HG03045 (cell line): Measurements from ENCODE around the gene POFUT2.
A peak's percentile ranks its signal among the peaks of the same experiment; 100 is the strongest.

Experiments used
- ATAC-seq: cut with Tn5 transposase; IDR thresholded peaks from one replicate; pipeline ENCODE4 v1.9.1; 2021; ENCODE audit warnings: mild to moderate bottlenecking, moderate library complexity; ENCODE audit not compliant: unreplicated experiment

POFUT2 gene

DNA sequence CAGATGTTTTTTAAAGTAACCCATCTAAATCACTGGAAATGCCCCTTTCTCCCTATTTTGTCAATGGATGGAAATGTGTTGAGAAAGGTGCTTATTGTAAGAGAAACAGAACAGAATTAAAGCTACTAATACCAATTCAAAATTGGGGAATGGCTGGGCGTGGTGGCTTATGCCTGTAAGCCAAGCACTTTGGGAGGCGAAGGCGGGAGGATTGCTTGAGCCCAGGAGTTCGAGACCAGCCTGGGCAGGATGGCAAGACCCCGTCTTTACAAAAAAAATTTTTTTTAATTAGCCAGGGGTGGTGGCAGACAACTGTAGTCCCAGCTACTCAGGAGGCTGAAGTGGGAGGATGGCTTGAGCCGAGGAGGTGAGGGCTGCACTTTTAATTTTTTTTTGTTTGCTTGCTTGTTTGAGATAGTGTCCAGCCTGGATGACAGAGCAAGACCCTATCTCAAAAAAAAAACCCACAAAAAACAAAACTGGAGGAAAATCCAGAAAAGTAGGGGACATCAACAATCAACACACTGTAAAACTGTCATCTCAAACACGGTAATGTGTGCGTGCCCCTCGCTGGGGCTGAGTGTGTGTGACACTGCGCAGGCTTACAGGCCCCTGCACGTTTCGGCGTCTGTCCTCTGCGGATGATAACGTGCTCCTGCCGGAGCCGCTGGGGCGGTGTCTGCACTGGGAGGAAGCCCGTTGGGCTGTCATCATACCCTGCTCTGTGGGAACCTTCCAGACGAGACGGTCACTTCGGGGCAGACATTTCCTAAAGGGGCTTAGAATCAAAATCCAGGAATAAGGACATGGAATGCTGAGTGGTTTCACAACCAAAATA is 11.6 kb upstream of the POFUT2 start:
- no peak for ATAC-seq

DNA sequence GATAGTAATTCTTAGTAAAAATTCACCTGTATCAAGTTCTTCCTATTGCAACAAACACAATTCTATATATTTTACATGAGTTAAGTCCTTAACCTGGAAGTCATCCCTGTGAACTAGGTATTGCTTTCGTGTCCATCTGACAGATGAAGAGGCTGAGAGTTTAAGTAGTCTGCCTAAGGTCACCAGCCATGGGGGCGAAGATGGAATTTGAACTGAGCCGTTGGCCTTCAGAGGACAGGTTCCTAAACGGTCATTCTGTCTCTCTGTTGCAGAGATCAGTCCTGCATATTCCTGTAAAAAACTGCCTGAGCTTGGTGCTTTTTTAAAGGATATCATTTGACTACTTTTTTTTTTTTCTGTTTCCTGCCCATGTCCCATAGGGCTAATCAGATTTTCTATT is 10.2 kb upstream of the POFUT2 start:
- ATAC-seq, result no peak

DNA sequence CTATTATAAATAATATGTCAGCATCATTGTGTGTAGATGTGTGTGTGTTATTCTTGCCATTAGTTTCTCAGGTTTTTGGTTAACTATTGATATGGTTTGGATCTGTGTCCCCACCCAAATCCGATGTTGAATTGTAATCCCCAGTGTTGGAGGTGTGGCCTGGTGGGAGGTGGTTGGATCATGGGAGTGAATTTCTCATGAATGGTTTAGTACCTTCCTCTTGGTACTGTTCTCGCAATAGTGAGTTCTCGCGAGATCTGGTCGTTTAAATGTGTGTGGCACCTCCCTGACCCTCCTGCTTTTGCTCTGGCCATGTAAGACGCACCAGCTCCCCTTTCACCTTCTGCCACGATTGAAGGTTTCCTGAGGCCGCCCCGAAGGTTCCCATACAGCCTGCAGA is 9.6 kb upstream of the POFUT2 start:
- no peak for ATAC-seq

DNA sequence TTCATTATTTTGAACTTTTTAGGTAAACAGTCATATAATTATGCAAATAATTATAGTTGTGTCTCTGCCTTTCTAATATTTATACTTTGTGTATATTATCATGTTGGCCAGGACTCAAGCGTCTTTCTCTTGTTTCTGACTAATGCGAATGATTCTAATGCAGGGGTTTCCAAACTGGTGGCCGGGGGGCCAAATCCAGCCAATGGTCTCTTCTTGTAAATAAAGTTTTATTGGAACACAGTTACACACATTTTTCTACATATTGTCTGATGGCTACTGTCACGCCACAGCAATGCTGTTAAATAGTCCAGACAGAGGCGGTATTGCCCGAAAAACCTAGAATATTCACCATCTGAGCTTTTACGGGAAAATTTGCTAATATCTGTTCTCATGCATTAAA is 8.9 kb upstream of the POFUT2 start:
- ATAC-seq, result no peak

DNA sequence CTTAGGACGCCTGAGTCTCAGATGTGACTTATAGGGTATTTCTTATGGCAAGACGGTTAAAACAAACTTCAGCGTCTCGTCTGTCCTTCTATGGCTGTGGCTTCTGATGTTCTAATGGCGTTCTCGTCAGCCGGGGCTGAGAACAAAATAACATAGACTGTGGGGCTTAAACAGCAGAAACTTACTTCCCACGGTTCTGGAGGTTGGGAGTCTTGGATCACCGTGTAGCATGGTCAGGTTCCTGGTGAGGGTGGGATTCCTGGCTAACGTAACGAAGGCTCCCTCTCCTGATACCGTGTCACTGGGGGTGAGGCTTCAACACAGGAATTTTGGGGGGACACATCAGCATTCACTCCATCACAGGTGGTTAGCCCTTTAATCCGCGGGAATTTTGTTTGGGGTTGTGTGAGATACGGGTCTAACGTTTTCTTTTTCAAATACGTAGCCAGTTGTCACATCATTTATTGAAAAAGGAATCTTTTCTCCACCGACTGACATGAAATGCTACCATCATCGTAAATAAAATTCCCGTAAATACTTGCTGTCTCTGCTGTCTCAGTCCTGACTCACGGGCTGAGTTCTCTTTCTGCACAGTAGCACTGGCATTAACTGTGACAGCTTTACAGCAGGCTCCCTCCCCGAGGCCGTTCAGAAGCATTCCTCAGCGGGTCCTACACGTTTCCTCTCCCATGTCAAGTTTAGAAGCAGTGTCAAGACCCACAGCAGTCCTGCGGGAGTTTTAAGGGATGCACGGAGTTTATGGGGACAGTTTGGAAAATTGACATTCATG is 8.1 kb upstream of the POFUT2 start:
- no peak for ATAC-seq

DNA sequence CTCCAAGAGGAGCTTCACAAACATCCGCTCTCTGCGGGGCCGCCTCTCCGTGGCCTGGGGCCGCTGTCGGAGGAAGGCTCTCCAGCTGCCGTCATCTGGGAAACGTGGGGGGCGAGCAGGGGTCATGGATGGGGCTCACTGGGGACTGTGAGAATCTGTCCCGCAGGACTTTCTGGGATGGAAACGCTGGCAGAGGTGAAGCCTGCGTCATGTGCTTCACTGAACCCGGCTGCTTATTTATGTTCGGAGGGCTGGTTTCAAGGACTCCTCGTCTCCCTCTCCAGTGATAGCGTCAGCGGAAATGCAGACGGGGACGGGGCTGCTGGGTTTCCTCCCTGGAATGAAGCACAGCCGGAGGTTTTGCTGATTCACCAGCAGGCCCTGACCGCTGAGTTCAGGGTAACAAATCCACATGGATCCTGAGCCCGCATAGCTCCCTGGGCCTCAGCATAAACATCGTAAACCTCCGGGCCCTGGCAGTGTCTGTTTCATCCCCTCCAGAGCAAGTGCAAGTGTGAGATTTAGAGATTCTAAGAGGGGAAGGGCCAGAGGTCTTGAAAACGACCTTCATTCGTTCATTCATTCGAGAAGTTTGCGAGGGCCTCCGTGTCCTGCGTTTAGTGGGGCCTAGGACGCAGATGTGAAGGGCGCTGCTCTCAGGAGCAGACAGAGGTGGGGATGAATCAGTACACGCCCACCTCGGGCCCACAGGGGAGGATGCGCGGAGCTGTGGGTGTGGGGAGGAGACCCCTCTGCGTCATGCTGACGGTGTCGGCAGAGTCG is 7.0 kb upstream of the POFUT2 start:
- ATAC-seq, result no peak

DNA sequence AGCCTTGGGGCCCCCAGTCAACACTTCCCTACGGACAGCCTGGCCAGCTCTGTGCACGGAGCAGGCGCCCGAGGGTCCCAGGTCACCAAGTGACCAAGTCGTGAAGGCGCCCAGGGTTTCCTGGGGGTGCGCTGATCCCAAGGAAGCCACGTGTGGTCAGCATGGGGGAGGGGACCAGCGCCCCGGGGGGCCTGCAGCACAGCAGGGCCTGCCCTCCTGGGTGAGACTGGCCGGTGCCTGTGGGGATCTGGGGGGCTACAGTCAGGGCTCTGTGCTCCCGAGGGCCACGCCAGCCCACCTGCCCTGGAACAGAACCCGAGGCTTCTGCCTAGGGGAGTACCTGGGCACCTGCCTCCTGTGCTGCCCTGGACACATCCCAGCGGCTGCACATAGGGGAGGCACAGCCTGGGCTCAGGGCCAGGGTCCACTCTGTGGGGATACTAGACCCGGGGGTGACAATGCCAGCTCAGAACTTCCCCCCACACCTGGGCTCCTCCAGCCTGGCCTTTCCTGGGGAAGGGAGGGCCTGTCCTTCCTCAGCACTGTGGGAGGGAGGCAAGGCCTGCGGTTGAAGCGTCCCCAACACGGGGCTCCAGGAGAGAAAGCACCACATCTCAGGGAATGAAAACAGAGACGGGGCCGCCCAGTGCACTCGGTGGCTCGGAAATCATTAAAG is 6.2 kb upstream of the POFUT2 start:
- no peak for ATAC-seq

DNA sequence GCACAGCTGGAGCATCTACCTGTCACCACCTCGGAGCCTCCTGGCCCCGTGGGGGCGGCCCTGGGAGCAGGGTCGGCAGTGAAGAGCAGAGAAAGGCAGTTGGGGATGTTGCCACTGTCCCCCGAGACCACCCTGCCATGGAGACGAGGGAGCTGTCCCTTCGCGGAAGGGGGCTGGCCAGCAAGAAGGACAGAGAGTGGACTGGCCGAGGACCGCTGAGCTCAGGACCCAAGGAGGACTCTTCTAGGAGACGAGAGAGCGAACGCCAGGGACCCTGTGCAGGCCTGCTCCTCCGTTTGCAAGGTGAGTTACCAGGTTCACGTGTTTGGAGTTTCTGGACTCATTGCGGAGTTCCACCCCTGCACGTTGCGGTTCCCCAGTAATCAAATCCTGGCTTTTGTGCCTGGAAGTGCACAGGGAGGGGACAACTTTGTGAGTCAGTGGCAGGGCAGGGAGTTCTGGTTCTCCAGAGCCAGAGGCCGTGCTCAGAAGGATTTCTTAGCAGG is 5.6 kb upstream of the POFUT2 start:
- no peak for ATAC-seq

DNA sequence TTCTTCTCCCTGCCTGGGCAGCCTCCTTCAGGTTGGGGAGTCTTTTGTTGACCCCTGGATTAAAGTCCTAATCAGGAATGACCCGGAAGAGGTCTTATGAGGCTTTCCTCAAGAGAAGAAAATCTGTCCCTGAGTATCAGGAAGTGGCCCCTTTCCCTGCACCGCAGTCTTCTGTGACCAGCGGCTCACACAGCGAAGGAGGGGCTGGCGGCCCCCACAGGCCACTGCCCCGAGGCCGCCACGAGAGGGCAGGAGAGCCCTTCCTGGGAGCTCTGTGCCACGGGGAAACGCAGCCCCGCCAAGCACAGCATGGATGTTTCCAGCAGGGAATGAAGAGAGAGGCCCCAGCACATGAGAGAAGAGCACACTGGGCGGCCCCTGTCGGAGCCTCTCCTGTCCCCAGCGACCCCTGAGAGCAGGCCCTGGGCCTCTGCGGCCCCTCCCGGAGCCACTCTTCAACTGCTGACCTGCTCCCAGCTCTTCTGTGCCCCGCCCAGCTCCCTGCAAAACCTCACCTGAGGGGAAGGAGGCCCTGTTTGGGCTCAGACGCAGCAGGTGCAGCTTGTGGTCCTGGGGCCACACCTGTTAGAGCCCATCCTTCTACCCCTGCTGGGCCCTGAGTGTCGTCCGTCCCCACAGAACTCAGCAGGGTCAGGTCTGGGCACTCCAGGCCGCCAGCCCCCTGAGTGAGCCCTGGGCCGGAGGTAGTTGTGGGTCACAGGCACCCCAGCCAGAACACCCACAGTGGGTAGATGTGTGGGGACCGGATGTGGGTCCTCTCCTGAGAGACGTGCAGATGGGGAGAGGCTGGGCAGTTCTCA is 4.9 kb upstream of the POFUT2 start:
- no peak for ATAC-seq

DNA sequence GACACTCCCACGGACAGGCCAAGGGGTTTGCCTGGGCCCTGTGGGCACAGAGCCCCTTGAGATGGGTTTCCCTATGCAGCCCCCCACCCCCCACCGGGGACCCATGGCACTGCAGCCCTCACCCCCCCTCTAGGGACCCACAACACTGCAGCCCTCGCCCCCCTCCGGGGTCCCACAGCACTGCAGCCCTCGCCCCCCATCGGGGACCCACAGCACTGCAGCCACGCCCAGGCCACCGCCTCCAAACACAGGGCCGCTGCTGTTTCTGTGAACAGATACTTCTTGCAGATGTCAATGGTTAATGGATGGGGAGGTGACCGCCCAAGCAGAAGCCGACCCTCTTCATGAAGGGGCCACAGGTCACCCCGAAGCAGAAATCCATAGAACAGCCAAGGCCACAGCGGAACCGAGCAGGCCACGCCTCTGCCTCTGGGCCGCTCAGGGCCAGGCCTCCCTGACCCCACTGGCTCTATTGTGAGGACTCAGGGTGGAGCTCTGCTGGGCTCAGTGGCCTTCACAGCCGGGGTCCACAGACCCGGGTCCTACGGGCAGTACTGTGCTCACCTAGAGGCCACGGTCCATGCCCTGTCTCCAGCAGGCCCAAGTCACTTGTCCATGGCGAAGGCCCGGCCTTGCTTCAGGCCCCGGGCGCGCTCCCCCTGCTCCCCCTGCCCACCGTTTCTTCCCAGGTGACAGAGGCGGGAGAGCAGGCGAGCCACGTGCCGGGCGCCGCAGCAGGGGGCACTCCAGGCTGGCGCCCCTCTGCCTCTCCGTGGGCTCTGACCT is 4.1 kb upstream of the POFUT2 start:
- no peak for ATAC-seq

DNA sequence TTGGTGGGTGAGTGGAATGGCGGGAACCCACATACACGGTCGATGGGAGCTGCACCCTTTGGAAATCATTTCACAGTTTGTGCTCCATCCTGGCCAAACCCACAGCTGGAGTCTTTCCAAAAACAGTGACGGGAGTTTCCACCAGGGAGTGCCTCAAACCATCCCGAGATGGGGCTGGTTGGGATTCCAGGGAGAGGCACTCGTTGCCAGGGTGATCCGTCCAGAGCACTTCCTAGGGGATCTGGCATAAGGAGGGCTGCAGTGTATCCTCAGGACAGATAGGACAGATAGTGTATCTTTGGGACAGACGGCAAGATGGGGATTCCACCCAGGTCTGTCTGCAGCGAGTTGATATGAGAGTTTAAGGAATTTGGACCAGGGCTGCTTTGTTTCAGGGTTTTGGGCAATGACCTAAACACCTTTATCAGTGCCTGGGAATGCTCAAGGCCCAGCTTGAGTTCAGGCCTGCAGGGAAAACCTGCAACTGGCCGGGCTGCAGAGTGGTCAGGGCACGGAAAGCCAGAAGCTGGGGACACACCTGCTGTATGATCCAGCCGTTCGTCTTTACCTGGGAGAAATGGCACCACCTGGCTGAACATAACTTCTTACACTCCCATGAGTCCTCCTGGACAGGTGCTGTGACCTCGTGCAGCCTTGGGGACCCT is 3.4 kb upstream of the POFUT2 start:
- no peak for ATAC-seq

DNA sequence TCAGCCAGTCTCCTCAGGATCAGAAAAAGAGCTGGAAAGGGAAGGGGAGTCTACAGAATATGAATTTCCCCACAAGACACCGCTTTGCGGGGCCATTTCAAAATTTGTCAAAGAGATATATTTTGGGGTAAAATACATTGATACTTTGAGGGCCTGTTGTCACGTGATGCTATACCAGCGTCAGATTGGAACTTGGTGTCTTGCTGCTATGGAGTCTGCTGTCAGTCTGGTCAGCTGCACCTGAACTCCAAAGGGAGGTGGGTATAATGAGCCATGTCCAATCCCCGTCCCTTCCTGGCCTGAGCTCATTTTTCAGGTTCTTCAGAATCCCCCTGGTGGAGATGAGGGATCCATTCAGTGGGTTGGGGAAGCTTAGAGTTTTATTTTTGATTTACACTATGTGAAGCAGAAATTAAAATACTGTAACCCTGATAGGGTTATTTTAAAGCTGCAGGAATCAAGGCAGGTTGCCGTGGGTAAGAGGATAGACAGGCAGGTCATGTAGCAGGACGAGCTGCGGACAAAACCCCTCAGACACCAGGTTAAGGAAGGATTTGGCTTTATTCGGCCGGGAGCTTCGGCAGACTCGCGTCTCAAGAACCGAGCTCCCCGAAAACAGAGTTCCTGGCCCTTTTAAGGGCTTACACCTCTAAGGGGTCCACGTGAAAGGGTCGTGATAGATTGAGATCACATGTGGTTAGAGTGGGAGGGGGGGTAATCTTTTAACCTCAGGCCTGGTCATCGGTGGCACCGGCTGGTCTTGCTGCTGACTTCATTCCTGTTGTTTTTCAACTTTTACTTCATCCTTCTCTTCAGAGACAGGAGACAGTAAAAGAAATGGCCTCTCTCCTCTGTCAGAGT is 2.2 kb upstream of the POFUT2 start:
- no peak for ATAC-seq

DNA sequence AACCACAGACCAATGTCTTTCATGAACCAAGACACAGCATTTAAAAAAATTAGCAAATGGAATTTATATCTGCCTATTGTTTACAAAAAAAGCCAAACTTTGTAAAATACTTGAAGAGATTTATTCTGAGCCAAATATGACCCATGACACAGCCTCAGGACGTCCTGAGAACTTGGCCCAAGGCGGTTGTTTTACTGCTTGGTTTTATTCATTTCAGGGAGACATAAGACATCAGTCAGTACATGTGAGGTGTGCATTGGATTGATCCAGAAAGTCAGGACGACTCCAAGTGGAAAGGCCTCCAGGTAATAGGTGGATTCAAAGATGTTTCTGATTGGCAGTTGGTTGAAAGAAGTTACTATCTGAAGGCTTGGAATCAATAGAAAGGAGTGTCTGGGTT is 1.4 kb upstream of the POFUT2 start:
- ATAC-seq, result no peak

DNA sequence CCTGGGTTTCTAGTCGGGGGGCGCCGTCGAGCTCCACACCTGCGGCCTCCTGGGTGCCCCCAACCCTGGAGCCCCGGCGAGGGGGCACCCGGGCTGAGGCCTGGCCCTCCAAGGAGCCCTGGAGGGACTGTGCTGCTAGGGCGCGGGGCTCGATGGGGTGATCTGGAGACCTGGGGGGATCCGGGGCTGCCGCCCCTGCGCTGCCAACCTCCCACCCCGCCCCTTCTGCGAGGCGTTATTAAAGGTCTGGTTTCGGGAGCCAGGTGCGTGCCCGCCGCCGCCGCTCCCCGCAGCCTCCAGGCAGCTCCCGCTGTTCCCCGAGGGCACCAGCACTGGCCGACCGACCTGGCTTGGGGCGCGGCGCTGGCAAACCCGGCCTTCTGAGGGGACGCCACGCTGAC is 746 bp upstream of the POFUT2 start:
- peak; percentile 1 for ATAC-seq

DNA sequence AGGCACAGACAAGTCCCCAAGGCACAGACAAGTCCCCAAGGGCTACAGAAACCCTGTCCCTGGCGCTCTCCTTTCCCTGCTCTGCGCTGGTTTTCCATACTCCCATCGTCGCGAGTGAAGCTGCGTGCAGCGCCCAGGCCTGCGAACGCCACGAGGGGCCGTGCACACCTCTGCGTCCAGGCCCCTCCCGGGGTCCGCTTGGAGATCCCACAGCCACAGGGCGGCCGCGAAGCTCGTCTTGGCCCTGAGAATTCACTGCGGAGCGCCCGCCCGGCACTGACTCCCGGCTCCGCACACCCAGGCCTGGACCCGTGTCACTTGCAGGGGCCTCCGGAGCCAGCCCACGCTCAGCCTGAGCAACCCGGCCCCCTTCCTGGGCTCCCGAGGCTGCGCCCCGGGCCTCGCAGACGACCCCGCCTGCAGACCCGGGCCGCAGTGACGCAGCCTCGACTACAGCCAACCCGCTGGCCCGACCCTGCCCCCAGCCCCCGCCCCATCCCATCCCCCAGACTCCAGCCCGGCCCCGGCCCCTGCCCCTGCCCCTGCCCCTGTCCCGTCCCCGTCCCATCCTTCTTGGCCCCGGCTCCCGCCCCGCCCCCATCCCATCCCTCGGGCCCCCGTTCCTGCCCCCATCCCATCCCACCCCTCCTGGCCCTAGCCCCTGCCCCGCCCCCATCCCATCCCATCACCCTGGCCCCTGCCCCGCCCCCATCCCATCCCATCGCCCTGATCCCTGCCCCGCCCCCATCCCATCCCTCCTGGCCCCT is 841 bp downstream of the POFUT2 start:
- no peak for ATAC-seq

DNA sequence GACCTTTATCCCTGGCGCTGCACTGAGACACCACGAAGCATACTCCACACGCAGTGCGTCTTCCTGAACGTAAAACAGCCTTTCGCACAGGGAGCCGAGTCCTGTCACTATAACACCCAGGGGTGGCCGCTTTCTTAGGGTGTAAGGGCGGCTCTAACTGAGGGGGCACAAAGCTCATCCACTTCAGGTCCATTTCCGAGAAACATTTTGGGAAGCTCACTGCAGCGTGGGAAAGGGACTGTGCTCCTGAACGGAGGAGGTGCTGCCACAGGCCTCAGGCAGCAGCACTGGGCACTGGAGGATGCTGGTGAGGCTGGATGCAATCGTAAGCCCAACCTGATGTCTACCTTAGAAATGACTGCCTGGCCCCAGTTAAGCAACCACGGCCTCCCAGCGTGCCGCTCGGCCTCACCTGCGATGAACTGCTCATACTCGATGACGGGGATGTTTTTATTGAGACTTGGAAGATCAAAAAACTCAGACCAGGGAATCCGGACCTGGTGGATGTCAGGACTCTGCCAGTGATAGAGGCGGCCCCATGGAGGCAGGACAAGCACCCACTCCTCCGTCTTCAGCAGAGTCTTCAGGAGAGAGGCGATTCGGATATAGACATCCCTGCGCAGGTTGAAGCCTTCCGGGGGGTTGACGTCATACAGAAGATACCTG is 2.3 kb downstream of the POFUT2 start:
- ATAC-seq, result no peak

DNA sequence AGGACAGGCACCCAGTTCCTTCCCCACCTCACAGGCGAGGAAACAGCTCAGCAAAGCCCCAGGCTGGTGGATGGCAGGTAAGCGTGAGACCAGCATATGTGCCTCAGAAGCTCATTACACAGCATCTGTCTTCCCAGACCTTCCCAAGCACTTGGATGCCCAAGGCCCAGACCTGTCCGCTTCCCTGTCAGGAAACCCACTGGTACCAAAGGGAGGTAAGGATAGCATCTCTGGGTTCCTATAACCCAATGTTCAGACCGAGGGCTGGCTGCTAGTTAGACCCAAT is 3.3 kb downstream of the POFUT2 start:
- ATAC-seq, result no peak
